Measurements from ENCODE around the gene CDC25A. TPM values are rescaled to one million over a fixed set of nuclear protein-coding genes. Genes with fewer than 3 reads are reported as not detected.

CDC25A gene
- total and polyA plus RNA-seq, 9 of the 15 experiments (the other 6 are each of a cell fraction or from before 2014, with no cell fraction given), result 3.4 to 61.3 (median 51.8) TPM

DNA sequence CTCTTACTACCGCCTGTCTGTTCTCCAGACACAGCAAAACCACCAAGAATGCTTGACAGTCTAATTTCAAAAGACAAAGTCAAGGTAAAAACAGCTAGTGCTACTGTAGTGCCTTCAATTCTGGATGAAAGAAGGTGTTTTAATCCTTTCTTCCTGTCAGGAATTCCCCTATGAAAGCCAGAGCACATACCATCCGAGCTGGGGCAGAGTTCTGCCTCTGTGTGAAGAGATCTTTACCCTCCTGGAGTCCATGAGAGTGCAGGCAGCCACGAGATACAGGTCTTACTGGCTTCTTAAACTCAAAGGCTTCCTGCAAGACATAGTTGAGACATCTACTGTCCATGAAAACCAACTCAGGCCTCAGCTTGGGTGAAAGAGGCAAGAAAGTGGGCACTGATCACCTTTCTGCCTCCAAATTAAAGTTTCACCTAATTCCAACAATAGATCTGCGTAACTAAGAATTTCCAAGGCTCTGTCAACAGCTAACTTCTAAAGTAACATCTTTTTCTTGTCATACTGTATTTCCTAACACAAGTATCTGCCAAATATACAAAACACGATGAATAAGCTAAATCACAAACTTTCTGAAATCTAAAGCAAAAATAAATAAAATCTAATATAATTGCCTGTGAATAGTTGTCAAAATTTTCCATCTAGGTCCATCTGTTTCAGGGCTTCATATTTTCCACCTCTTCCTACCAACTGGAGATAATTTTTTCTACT, 7.5 kb downstream of the CDC25A start (continued):
- TF ChIP-seq, protein P1, sequence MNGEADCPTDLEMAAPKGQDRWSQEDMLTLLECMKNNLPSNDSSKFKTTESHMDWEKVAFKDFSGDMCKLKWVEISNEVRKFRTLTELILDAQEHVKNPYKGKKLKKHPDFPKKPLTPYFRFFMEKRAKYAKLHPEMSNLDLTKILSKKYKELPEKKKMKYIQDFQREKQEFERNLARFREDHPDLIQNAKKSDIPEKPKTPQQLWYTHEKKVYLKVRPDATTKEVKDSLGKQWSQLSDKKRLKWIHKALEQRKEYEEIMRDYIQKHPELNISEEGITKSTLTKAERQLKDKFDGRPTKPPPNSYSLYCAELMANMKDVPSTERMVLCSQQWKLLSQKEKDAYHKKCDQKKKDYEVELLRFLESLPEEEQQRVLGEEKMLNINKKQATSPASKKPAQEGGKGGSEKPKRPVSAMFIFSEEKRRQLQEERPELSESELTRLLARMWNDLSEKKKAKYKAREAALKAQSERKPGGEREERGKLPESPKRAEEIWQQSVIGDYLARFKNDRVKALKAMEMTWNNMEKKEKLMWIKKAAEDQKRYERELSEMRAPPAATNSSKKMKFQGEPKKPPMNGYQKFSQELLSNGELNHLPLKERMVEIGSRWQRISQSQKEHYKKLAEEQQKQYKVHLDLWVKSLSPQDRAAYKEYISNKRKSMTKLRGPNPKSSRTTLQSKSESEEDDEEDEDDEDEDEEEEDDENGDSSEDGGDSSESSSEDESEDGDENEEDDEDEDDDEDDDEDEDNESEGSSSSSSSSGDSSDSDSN (IDR thresholded peaks at IDR 0.05; ENCODE audit: borderline replicate concordance in 1 of 2, low read depth in 2 of 2, low read length in 2 of 2), result no peak
- TF ChIP-seq ZKSCAN3 (CRISPR knock-in tag; IDR thresholded peaks at IDR 0.05), result 0 out of 2 replicates have a peak, but pooled peaks have one; percentile 37
- TF ChIP-seq ZFX (CRISPR knock-in tag; IDR thresholded peaks at IDR 0.05), result no peak
- no peak for TF ChIP-seq MBD1 (CRISPR knock-in tag; IDR thresholded peaks at IDR 0.05)
- no peak for TF ChIP-seq GTF2B (IDR thresholded peaks at IDR 0.05; ENCODE audit: extremely low read depth, insufficient read length)
- TF ChIP-seq, protein P2, sequence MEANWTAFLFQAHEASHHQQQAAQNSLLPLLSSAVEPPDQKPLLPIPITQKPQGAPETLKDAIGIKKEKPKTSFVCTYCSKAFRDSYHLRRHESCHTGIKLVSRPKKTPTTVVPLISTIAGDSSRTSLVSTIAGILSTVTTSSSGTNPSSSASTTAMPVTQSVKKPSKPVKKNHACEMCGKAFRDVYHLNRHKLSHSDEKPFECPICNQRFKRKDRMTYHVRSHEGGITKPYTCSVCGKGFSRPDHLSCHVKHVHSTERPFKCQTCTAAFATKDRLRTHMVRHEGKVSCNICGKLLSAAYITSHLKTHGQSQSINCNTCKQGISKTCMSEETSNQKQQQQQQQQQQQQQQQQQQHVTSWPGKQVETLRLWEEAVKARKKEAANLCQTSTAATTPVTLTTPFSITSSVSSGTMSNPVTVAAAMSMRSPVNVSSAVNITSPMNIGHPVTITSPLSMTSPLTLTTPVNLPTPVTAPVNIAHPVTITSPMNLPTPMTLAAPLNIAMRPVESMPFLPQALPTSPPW (CRISPR knock-in tag; IDR thresholded peaks at IDR 0.05), result no peak
- no peak for TF ChIP-seq KDM4B (IDR thresholded peaks at IDR 0.05; ENCODE audit: borderline replicate concordance in 2 of 2, low read depth in 1 of 2)
